ENCODE results near the gene ZC3H6.
"Not testable (repeated sequence)": the region's sequence is repeated elsewhere in the genome, so short reads cannot be mapped to it uniquely, and the experiment has no call there.

ZC3H6 gene

DNA sequence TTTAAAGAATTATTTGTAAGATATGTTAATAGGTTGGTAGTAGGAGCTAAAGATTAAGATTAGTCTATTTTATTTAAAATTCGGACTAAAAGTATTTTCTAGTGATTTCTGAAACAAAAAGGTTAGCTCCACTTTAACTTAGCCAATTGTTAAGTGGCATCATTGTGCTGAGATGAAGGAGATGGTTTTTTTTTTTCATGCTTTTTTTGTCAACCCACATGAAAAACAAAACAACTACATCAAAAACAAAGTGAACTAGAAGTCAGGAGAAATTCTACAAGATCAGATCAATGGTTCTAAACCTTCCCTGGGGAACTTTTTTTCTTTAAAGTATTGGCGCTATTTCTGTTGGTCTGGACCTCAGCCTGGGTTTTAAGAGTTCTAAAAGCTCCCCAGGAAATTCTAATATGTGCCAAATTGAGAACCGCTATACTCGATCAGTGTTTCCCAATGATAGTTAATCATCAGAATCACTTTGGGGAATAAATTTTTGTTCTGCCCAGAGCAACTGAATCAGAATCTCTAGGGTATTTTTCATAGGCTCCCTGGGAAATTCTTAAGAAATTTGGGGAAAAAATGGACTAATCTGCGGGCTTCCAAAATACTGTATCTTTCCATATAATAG lies 2.3 kb downstream of the ZC3H6 start:
- DNase-seq (ENCODE audit: low read depth in 1 of 2, low spot score in 1 of 2) = no peak

DNA sequence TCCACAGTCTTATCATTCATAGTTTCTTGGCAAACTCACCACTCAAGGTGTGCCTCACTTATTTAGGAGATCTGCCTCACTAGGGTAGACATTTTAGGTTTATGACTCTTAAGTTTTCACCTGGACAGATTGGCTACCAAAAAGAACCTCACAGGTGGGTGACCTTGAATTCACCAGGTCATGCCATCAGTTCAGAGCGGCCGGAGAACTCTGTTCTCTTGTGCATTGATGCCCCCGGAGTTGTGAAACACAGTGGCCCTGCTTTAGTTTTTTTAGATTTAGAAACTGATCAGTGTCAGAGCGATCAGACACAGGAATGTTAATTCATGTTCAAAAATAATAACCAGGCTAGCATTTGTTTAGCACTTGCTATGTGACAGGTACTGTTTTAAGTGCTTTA lies 6.7 kb downstream of the ZC3H6 start:
- not testable (repeated sequence) for DNase-seq (ENCODE audit: low read depth in 1 of 2, low spot score in 1 of 2)

GRCh38 chr2:112283535-112283934 lies 8.1 kb downstream of the ZC3H6 start:
- not testable (repeated sequence) for DNase-seq (ENCODE audit: low read depth in 1 of 2, low spot score in 1 of 2)

- no peak for DNase-seq (ENCODE audit: low read depth in 1 of 2, low spot score in 1 of 2)
Measured at GRCh38 chr2:112290088-112290487, 14.7 kb downstream of the ZC3H6 start.

DNA sequence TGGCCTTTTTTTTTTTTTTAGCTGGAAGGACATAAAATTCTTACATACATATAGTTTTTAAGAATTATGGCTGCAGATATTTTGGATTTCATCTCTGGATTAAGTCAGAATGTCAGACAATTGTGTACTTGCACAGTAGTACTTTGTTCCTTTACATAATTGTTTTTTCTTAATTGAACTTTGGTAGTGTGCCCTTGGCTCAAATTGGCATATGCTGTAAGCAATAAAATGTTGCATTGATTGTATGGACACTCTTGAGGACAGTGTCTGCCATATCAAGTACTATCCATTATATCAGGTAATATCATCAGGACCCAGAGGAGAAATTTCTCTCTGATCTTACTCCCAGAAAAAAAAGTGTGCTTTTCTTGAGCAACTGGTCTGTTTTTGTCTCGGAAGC lies 15.3 kb downstream of the ZC3H6 start:
- DNase-seq (ENCODE audit: low read depth in 1 of 2, low spot score in 1 of 2) = no peak

- no peak for DNase-seq (ENCODE audit: low read depth in 1 of 2, low spot score in 1 of 2)
Measured at GRCh38 chr2:112293636-112294401, 18.4 kb downstream of the ZC3H6 start.

GRCh38 chr2:112295407-112296078 lies 20.1 kb downstream of the ZC3H6 start:
- DNase-seq (ENCODE audit: low read depth in 1 of 2, low spot score in 1 of 2) = no peak

GRCh38 chr2:112296407-112296806 lies 21.0 kb downstream of the ZC3H6 start:
- no peak for DNase-seq (ENCODE audit: low read depth in 1 of 2, low spot score in 1 of 2)

GRCh38 chr2:112301171-112301584 lies 25.8 kb downstream of the ZC3H6 start:
- no peak for DNase-seq (ENCODE audit: low read depth in 1 of 2, low spot score in 1 of 2)

DNA sequence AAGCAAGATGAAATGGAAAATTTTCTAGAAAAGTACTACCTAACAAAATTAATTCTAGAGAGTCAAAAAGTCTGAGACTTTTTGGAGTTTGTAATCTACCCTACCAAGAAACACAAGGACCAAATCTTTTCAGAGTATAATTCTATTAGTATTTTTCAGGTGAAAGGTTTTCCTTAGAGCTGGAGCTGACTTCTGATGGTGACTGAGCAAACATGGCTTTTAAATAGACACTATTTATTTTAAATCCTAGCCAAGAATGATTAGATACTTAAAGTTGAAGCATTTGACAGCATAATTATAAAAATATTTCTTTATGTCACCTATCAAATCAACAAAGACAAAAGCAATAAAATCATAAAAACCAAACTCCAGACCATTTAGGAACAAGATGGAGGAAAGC lies 26.6 kb downstream of the ZC3H6 start:
- no peak for DNase-seq (ENCODE audit: low read depth in 1 of 2, low spot score in 1 of 2)

DNA sequence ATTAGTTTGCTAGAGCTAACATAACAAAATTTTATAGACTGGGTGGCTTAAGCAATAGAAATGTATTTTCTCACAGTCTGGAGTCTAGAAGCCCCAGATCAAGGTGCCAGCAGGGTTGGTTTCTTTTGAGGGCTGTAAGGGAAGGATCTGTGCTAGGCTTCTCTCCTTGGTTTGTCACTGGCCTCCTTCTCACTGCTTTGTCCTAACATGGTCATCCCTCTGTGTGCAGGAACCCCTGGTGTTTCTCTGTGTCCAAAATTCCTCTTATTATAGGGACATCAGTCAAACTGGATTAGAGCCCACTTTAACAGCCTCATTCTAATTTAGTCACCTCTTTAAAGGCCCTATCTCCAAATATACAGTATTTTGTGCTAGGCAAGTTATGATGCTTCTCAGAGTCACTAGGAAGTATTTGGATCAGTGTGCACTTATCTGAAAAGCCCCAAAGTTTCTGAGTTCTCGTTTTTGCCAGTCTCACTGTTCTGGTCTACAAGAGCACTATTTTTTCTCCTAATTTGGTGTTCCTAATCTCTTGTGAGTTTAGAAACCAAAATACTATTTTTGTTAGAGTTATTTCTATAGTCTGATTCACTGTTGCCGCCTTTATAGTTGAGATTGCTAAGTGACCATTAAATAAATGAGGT lies 29.0 kb downstream of the ZC3H6 start:
- no peak for DNase-seq (ENCODE audit: low read depth in 1 of 2, low spot score in 1 of 2)

GRCh38 chr2:112305132-112305531 lies 29.7 kb downstream of the ZC3H6 start:
- no peak for DNase-seq (ENCODE audit: low read depth in 1 of 2, low spot score in 1 of 2)

DNA sequence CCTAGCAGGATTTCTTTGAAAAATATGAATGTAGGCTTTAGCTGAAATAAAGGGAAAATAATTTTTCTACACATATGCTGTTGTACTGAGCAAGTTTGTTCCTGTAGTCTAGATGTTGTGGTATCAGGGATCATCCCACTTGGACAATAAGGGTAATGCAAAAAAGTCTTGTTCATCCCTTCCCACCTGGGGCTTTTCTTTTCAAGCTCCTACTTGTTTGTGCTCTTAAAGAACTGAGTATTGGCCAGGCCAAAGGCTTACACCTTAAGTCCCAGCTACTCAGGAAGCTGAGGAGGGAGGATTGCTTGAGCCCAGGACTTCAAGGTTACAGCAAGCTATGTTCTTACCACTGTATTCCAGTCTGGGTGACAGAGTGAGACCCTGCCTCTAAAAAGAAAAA lies 35.5 kb downstream of the ZC3H6 start:
- DNase-seq (ENCODE audit: low read depth in 1 of 2, low spot score in 1 of 2) = no peak

GRCh38 chr2:112311932-112312331 lies 36.5 kb downstream of the ZC3H6 start:
- DNase-seq (ENCODE audit: low read depth in 1 of 2, low spot score in 1 of 2) = no peak

DNA sequence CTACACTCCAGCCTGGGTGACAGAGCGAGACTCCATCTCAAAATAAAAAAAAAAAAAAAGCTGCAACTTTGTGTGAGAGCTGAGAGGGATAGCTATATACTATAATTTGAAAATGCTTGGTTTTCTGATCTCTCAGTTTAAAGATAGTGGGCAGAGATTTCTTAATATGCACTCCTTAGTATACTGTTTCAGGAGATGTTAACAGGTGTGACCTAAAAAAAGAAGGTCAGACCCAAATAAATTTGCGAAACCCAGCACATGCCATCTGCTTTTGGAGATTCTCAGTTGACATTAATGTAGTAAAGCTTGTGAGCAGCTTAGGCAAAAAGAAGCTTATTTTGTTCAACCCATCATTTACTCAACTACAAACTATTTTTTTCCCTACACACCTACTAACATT lies 37.4 kb downstream of the ZC3H6 start:
- no peak for DNase-seq (ENCODE audit: low read depth in 1 of 2, low spot score in 1 of 2)

- no peak for DNase-seq (ENCODE audit: low read depth in 1 of 2, low spot score in 1 of 2)
Measured at GRCh38 chr2:112314856-112315255, 39.5 kb downstream of the ZC3H6 start.

GRCh38 chr2:112317303-112318158 lies 42.1 kb downstream of the ZC3H6 start:
- DNase-seq (ENCODE audit: low read depth in 1 of 2, low spot score in 1 of 2) = no peak

- no peak for DNase-seq (ENCODE audit: low read depth in 1 of 2, low spot score in 1 of 2)
Measured at GRCh38 chr2:112318515-112318914, 43.1 kb downstream of the ZC3H6 start.

- no peak for DNase-seq (ENCODE audit: low read depth in 1 of 2, low spot score in 1 of 2)
Measured at GRCh38 chr2:112321375-112322320, 46.3 kb downstream of the ZC3H6 start.

DNA sequence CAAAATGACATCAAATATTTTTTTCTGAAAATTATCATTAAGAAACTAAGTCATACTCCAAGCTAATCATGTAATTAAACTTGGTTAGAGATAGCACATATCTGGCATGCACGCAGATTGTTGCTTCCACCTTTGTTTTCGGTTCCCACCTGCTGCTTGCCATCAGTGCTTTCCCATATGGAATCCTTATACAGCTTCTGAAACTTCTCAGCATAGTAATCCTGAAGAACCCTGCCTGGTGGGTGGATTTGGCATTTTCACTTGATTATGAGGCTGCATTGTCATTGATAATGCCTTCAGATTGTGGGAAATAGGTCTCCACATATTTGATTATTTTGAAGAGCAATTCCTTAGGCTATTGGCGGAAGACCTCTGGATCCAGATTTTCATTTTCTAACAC lies 47.5 kb downstream of the ZC3H6 start:
- no peak for DNase-seq (ENCODE audit: low read depth in 1 of 2, low spot score in 1 of 2)

Measured in stimulated activated CD4-positive, alpha-beta T cell treated with anti-CD3 and anti-CD28 coated beads, Interleukin-15, amount 100 ng/mL, for 1 hour (primary cell).